Common myeloid progenitor, CD34-positive (primary cell): ENCODE measurements around the gene SCAPER.

ENCODE experiments used
- CTCF ChIA-PET: fragments of 350-600 bp; sonication (Branson Sonifier 250); formaldehyde crosslinking; loops from one replicate; lab custom pipeline; 2021; ENCODE audit warnings: antibody characterized with exemption; lab: Charles Lee
- POLR2A ChIA-PET: fragments of 350-600 bp; sonication (Branson Sonifier 250); formaldehyde crosslinking; loops from one replicate; lab custom pipeline; 2021; ENCODE audit warnings: antibody characterized with exemption; lab: Charles Lee
- DNase-seq, 3 donors: peaks; one replicate each; pipeline versions ENCODE4 v3.0.0 to v3.0.0-alpha.2; 2013
- H3K27ac ChIP-seq, 2 experiments: 1 replicate in 1 of 2; 2 replicates in 1 of 2; pipeline ENCODE4 v1.7.0; 2013; ENCODE audit warnings: inconsistent platforms in 2 of 2, low read length in 2 of 2, mild to moderate bottlenecking in 2 of 2, low read depth in 1 of 2, moderate library complexity in 1 of 2; ENCODE audit not compliant: severe bottlenecking in 2 of 2, insufficient read depth in 1 of 2, poor library complexity in 1 of 2
- H3K27me3 ChIP-seq, 5 experiments: replicated peaks in 2 of 5; 1 replicate in 3 of 5; 2 replicates in 2 of 5; pipeline versions ENCODE4 v1.6.1 to v1.7.0; 2013; ENCODE audit warnings: low read length in 4 of 5, mild to moderate bottlenecking in 2 of 5, moderate library complexity in 2 of 5, inconsistent platforms in 1 of 5; ENCODE audit not compliant: insufficient read depth in 5 of 5, control insufficient read depth in 4 of 5
- H3K36me3 ChIP-seq, 4 experiments: 1 replicate in 2 of 4; 2 replicates in 2 of 4; pipeline versions ENCODE4 v1.6.1 to v1.7.0; 2013; ENCODE audit warnings: low read length in 3 of 4, control low read depth in 1 of 4, mild to moderate bottlenecking in 1 of 4; ENCODE audit not compliant: control insufficient read depth in 4 of 4, insufficient read depth in 4 of 4
- H3K4me1 ChIP-seq, 4 experiments: 1 replicate in 3 of 4; 2 replicates in 1 of 4; pipeline versions ENCODE4 v1.6.1 to v1.7.1; 2013; ENCODE audit warnings: low read length in 3 of 4, mild to moderate bottlenecking in 3 of 4, control low read depth in 1 of 4, inconsistent platforms in 1 of 4, moderate library complexity in 1 of 4; ENCODE audit not compliant: control insufficient read depth in 4 of 4, insufficient read depth in 4 of 4; ENCODE audit errors: control extremely low read depth in 1 of 4
- H3K4me3 ChIP-seq, 7 experiments: 1 replicate in 4 of 7; 2 replicates in 3 of 7; pipeline versions ENCODE4 v1.5.1 to v1.7.0; 2013; ENCODE audit warnings: mild to moderate bottlenecking in 7 of 7, low read length in 6 of 7, moderate library complexity in 6 of 7, inconsistent platforms in 2 of 7, low read depth in 2 of 7, control low read depth in 1 of 7; ENCODE audit not compliant: insufficient read depth in 4 of 7, control insufficient read depth in 1 of 7; ENCODE audit errors: extremely low read depth in 1 of 7
- H3K9me3 ChIP-seq, 5 experiments: 1 replicate in 4 of 5; 2 replicates in 1 of 5; pipeline versions ENCODE4 v1.6.1 to v1.7.1; 2013; ENCODE audit warnings: low read length in 4 of 5, mild to moderate bottlenecking in 2 of 5, inconsistent platforms in 1 of 5, low read depth in 1 of 5, moderate library complexity in 1 of 5; ENCODE audit not compliant: control insufficient read depth in 4 of 5, insufficient read depth in 2 of 5; ENCODE audit errors: control extremely low read depth in 1 of 5
- WGBS: methylation state at CpG from one replicate; pipeline ENCODE4 v1.1.5; 2013; ENCODE audit not compliant: insufficient coverage; 5-methylcytosine and 5-hydroxymethylcytosine counted together

The SCAPER gene

GRCh38 chr15:76555247-76555646 lies 349.9 kb downstream of the SCAPER start:
- Histone ChIP-seq H3K9me3 (peaks cover 0 to 18% (median 2%) of the 10 kb centered on the region in 5 experiments), H3K4me3 (no peak overlapping the region), H3K4me1 (no peaks in the 10 kb centered on the region), H3K27ac (no peak overlapping the region), H3K36me3 (peaks cover 0 to 5% (median 0%) of the 10 kb centered on the region in 4 experiments), H3K27me3 (no peaks in the 10 kb centered on the region)
- WGBS = no CpG with 5 or more reads among the region's 1 CpG
- CTCF ChIA-PET = no interaction called here
- POLR2A ChIA-PET = no interaction called here
- DNase-seq = no peak

DNA sequence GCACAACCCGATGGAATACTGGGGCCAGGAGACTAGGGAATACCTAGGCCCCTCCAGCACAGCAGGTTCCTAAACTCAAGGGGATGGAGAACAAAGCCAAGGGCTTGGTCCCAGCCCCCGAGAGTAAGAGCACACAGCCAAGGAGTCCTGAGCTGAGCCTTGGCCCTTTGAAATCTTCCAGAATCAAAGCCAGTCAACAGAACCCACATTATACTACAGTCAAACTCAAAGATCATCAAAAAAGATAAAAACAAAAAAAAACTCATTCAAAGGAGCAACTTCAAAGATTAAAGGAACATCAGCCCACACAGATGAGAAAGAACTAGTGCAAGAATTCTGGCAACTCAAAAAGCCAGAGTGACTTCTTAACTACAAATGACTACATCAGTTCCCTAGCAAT lies 351.6 kb downstream of the SCAPER start:
- CTCF ChIA-PET = interaction anchor here (0.9 kb wide), 1 partner anchor 11 kb away, joined by 3 read pairs; no protein-coding TSS in a partner anchor
- WGBS = 100% methylated on average over 2 of the region's 2 CpGs
- POLR2A ChIA-PET = no interaction called here

GRCh38 chr15:76553102-76553501 lies 352.0 kb downstream of the SCAPER start:
- DNase-seq = no peak
- peaks cover 0 to 18% (median 2%) of the 10 kb centered on the region in 5 experiments for H3K9me3 ChIP-seq
- 96% methylated on average over 3 of the region's 5 CpGs for WGBS
- H3K4me1 ChIP-seq = no peaks in the 10 kb centered on the region
- CTCF ChIA-PET = no interaction called here
- H3K27ac ChIP-seq = no peak overlapping the region
- POLR2A ChIA-PET = no interaction called here
- H3K36me3 ChIP-seq = peaks cover 0 to 5% (median 0%) of the 10 kb centered on the region in 4 experiments
- H3K27me3 ChIP-seq = no peaks in the 10 kb centered on the region
- no peak overlapping the region for H3K4me3 ChIP-seq

More for the DNA sequence above, 351.6 kb downstream of the SCAPER start:
- Histone ChIP-seq H3K27me3 (no peaks in the 10 kb centered on the region), H3K27ac (no peak overlapping the region), H3K4me3 (no peak overlapping the region), H3K9me3 (peaks cover 0 to 18% (median 2%) of the 10 kb centered on the region in 5 experiments), H3K4me1 (no peaks in the 10 kb centered on the region), H3K36me3 (peaks cover 0 to 5% (median 0%) of the 10 kb centered on the region in 4 experiments)
- no peak for DNase-seq

DNA sequence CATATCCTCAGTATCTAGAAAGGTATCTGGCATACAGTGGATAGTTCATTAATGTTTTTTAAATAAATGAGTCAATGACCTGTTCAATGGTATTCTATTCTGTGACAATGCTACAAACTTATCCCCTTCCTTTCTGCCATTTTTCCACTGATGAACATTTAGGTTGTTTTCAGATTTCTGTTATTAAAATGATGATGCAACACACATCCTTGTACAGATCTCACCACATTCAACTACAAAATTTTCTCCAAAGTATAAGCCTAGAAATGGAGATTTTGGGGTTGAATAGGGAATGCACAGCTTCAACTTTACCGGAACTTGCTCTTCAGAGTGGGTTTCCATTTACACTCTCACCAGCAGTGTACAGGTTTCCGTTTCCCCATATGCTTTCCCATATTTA lies 358.3 kb downstream of the SCAPER start:
- CTCF ChIA-PET = no interaction called here

GRCh38 chr15:76533995-76534394 lies 371.1 kb downstream of the SCAPER start:
- POLR2A ChIA-PET = no interaction called here
- no peaks in the 10 kb centered on the region for H3K27me3 ChIP-seq
- no peak overlapping the region for H3K27ac ChIP-seq
- no peaks in the 10 kb centered on the region for H3K4me1 ChIP-seq
- CTCF ChIA-PET = no interaction called here
- no peaks in the 10 kb centered on the region for H3K36me3 ChIP-seq
- H3K9me3 ChIP-seq = no peaks in the 10 kb centered on the region
- DNase-seq = no peak
- WGBS = 100% methylated on average over 1 of the region's 2 CpGs
- no peak overlapping the region for H3K4me3 ChIP-seq

More for the DNA sequence above, 358.3 kb downstream of the SCAPER start:
- H3K9me3 ChIP-seq = peaks cover 0 to 5% (median 0%) of the 10 kb centered on the region in 5 experiments
- H3K4me3 ChIP-seq = no peak overlapping the region
- WGBS = no CpG with 5 or more reads among the region's 2 CpGs
- H3K4me1 ChIP-seq = no peaks in the 10 kb centered on the region
- POLR2A ChIA-PET = no interaction called here
- no peaks in the 10 kb centered on the region for H3K27me3 ChIP-seq
- peaks cover 0 to under 1% (median 0%) of the 10 kb centered on the region in 4 experiments for H3K36me3 ChIP-seq
- no peak for DNase-seq
- no peak overlapping the region for H3K27ac ChIP-seq

DNA sequence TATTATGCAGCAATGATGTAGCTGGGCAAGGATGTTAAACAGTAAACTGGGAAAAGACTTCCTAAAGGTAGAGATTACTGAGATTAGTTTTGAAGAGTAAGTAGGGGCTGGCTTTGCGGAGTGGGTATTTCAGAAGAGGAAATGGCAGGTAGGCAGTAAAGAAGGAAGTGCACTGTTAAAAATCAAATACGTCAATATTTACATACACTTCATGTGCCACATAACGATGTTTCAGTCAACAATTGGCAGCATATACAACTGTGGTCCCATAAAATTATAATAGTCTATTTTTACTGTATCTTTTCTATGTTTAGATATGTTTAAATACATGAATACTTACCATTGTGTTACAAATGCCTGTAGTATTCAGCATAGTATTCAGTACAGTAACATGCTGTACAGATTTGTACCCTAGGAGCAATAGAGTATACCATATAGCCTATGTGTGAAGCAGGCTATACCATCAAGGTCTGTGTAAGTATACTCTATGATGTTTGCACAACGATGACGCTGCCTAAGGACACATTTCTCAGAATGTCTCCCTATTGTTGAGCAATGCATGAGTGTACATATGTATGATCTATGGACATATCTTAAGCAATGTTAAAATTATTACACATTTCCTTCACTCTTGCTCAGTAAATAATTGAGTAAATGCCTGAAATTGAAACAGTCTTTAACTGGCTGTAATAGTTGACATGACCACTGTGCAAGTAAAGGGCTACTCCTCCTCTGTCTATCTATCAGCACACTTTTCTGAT lies 371.9 kb downstream of the SCAPER start:
- POLR2A ChIA-PET = no interaction called here
- H3K27ac ChIP-seq = no peak overlapping the region
- no CpG with 5 or more reads among the region's 5 CpGs for WGBS
- H3K36me3 ChIP-seq = no peaks in the 10 kb centered on the region
- no peak overlapping the region for H3K4me3 ChIP-seq
- no peaks in the 10 kb centered on the region for H3K4me1 ChIP-seq
- CTCF ChIA-PET = no interaction called here
- no peaks in the 10 kb centered on the region for H3K9me3 ChIP-seq
- DNase-seq = peak in 1 of 3 donors; percentile 3
- H3K27me3 ChIP-seq = no peaks in the 10 kb centered on the region

GRCh38 chr15:76529911-76530310 lies 375.2 kb downstream of the SCAPER start:
- CTCF ChIA-PET = no interaction called here
- no peaks in the 10 kb centered on the region for H3K27me3 ChIP-seq
- DNase-seq = no peak
- 100% methylated on average over 3 of the region's 3 CpGs for WGBS
- POLR2A ChIA-PET = no interaction called here
- no peaks in the 10 kb centered on the region for H3K4me1 ChIP-seq
- H3K36me3 ChIP-seq = no peaks in the 10 kb centered on the region
- no peak overlapping the region for H3K4me3 ChIP-seq
- no peaks in the 10 kb centered on the region for H3K9me3 ChIP-seq
- H3K27ac ChIP-seq = no peak overlapping the region
